Fibroblast of the aortic adventitia (primary cell): Measurements from ENCODE around the gene NHLRC2. TPM values are rescaled to one million over a fixed set of nuclear protein-coding genes. Genes with fewer than 3 reads are reported as not detected.
"Not testable (repeated sequence)": the region's sequence is repeated elsewhere in the genome, so short reads cannot be mapped to it uniquely, and the experiment has no call there.

Source experiments
- DNase-seq: peaks from one replicate; pipeline ENCODE4 v3.0.0-alpha.2; 2010; ENCODE audit warnings: low read depth
- H3K4me3 ChIP-seq: 2 replicates; pipeline ENCODE4 v1.5.1; 2011; ENCODE audit warnings: low read depth, mild to moderate bottlenecking, control low read depth, low read length, moderate library complexity
- CTCF ChIP-seq: IDR thresholded peaks from 2 replicates; pipeline ENCODE4 v1.5.1; 2011; ENCODE audit warnings: mild to moderate bottlenecking, low read length, control low read depth, inconsistent platforms; ENCODE audit not compliant: insufficient read depth
- total RNA-seq: library from RNA; depleted of rRNA; stranded (reverse); fragments of >200 nt; gene quantifications from 2 replicates; pipeline ENCODE4 v1.2.3, GENCODE V29; 2012; ENCODE audit warnings: low replicate concordance

NHLRC2 gene
- total RNA-seq, 1 donor = 26.3 TPM

DNA sequence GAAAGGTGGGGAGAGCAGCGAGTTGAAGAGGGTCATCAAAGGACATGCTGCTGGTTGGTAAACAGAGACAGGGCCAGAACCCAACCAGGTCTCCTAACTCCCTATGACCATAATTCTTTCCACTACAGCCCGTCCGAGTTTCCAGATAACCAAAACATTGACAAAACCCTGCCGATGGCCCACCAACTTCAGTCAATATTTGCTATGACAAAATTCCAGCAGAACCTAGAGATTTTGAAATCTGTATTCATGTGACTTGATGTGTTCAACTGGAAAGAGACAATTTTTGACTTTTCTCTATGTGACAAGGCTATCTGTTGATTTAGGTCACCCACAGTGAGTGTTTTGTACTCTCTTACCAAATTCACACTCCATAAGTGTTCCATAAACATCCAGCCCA, 86.7 kb downstream of the NHLRC2 start:
- no peak for TF ChIP-seq CTCF
- no peak for DNase-seq
- no peak overlapping the region for H3K4me3 ChIP-seq

- not testable (repeated sequence) for DNase-seq, H3K4me3 ChIP-seq
Measured at GRCh38 chr10:113943196-113943595, 88.7 kb downstream of the NHLRC2 start.

GRCh38 chr10:113945075-113945686, 90.7 kb downstream of the NHLRC2 start:
- no peak overlapping the region for H3K4me3 ChIP-seq
- no peak for TF ChIP-seq CTCF
- DNase-seq = peak; percentile 50

GRCh38 chr10:113945687-113946085, 91.2 kb downstream of the NHLRC2 start:
- no peak for TF ChIP-seq CTCF
- DNase-seq = no peak
- no peak overlapping the region for H3K4me3 ChIP-seq

DNA sequence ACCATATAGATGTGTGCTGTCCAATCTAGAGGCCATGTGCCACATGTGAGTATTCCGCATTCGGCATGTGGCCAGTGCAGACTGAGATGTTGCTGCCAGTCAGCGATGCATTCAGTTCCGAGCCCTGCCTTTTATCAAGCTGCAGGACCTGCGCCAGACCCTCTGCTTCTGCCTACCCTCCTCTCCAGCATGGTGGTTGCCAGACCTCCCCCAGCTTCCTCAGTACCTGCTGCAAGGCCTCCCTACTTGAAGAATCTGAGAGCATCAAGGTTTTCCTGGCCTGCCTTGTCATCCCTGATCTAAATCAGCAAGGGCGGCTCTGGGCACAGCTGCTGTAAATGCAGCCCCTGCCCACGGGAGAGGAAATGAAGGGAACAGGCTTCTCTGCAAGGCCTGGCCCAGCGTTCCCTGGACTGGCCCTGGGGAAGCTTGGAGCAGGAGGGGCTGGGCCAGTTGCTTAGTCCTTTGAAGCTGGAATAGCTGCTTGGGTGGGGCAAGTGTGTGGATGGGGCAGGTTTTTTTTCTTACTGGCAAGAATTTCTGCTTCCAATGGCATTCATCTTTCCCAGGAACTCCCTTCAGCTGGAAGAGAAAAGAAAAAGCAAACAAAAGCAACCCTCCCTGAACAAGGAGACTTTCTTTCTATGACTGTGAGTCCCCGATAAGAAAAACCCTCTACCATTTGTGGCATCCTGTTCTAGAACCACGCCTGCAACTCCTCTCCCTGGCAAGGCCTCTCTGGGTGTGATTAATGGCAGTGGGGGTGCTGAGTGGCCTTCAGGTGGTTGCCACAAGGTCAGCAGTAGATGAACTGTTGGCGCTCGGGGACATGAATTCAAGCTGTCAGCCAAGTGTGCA, 93.0 kb downstream of the NHLRC2 start:
- TF ChIP-seq CTCF = no peak
- no peak overlapping the region for H3K4me3 ChIP-seq
- peak; percentile 52 for DNase-seq

DNA sequence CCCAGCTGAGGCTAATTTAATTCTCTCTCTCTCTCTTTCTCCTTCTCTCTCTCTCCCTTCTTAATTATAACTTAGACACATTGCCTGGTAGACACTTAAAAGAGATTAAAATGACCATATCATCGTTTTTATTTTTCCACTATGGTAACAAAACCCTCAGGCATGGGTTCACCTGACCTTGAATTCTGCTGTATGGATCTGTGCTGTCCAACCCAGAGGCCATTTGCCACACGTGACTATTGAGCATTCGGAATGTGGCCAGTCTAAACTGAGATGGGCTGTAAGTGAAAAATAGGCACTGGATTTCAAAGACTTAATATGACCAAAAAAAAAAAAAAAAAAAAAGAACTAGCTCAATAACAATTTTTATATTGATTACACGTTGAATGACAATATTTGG, 93.6 kb downstream of the NHLRC2 start:
- DNase-seq = no peak
- H3K4me3 ChIP-seq = no peak overlapping the region
- TF ChIP-seq CTCF = no peak

DNA sequence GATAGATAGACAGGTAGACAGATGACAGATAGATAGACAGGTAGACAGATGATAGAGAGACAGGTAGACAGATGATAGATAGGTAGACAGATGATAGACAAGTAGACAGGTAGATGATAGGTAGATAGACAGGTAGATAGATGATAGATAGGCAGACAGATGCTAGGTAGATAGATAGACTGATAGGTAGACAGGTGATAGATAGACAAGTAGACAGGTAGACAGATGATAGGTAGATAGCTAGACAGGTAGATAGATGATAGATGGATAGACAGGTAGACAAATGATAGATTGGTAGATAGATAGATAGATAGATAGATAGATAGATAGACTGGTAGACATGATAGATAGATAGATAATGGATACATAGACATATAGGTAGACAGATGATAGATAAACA, 95.8 kb downstream of the NHLRC2 start:
- DNase-seq = no peak
- no peak overlapping the region for H3K4me3 ChIP-seq
- no peak for TF ChIP-seq CTCF
